ENCODE measurements around the gene ALX4.

Gene ALX4

GRCh38 chr11:44335052-44335760, 25.3 kb upstream of the ALX4 start:
- no peak for DNase-seq

- DNase-seq = no peak
These were observed 24.5 kb upstream of the ALX4 start for GRCh38 chr11:44334356-44335004.

- no peak for DNase-seq
These were observed 23.6 kb upstream of the ALX4 start for GRCh38 chr11:44333271-44334218.

GRCh38 chr11:44332665-44333064, 22.7 kb upstream of the ALX4 start:
- DNase-seq = no peak

- DNase-seq = no peak
These were observed 19.7 kb upstream of the ALX4 start for GRCh38 chr11:44329472-44330230.

GRCh38 chr11:44328138-44328660, 18.3 kb upstream of the ALX4 start:
- DNase-seq = no peak

GRCh38 chr11:44327730-44328129, 17.8 kb upstream of the ALX4 start:
- DNase-seq = no peak

- no peak for DNase-seq
These were observed 16.9 kb upstream of the ALX4 start for GRCh38 chr11:44326615-44327475.

GRCh38 chr11:44325698-44326097, 15.8 kb upstream of the ALX4 start:
- no peak for DNase-seq

- DNase-seq = no peak
These were observed 15.0 kb upstream of the ALX4 start for GRCh38 chr11:44324749-44325525.

GRCh38 chr11:44324222-44324621, 14.3 kb upstream of the ALX4 start:
- DNase-seq = no peak

- DNase-seq = no peak
These were observed 12.3 kb upstream of the ALX4 start for GRCh38 chr11:44322243-44322642.

GRCh38 chr11:44321059-44321458, 11.1 kb upstream of the ALX4 start:
- no peak for DNase-seq

- no peak for DNase-seq
These were observed 10.5 kb upstream of the ALX4 start for GRCh38 chr11:44320289-44320973.

- no peak for DNase-seq
These were observed 9.8 kb upstream of the ALX4 start for GRCh38 chr11:44319552-44320288.

- no peak for DNase-seq
These were observed 9.2 kb upstream of the ALX4 start for GRCh38 chr11:44319170-44319551.

- DNase-seq = no peak
These were observed 8.4 kb upstream of the ALX4 start for GRCh38 chr11:44318369-44318768.

- DNase-seq = no peak
These were observed 6.8 kb upstream of the ALX4 start for GRCh38 chr11:44316659-44317240.
